H1 (cell line): Measurements from ENCODE around the gene ABCB11. TPM values are rescaled to one million over a fixed set of nuclear protein-coding genes. Genes with fewer than 3 reads are reported as not detected.

Source experiments
- CTCF ChIA-PET: fragments of 300-600 bp; sonication (Branson Sonifier 250); formaldehyde crosslinking; loops from one replicate; lab custom pipeline; 2021; ENCODE audit not compliant: partially characterized antibody; lab: Charles Lee
- POLR2A ChIA-PET: fragments of 300-600 bp; sonication (Branson Sonifier 250); formaldehyde crosslinking; loops from one replicate; lab custom pipeline; 2021; ENCODE audit warnings: inconsistent platforms; ENCODE audit not compliant: partially characterized antibody; lab: Charles Lee
- DNase-seq, 2 experiments: peaks; one replicate each; pipeline versions ENCODE4 v3.0.0 to v3.0.0-alpha.2; 2010 to 2022; ENCODE audit warnings: low spot score in 2 of 2, low read depth in 1 of 2, mixed read lengths in 1 of 2
- FAIRE-seq: peaks from 2 replicates; lab custom pipeline; 2011; peaks lifted over from hg19 to GRCh38; lab: Jason Lieb, UNC
- H2AFZ ChIP-seq: 2 replicates; pipeline ENCODE4 v1.8.1; 2012; ENCODE audit warnings: low read length, inconsistent platforms
- H2AK5ac ChIP-seq: 2 replicates; pipeline ENCODE4 v1.6.1; 2013; ENCODE audit warnings: low read depth, low read length
- H2BK120ac ChIP-seq: replicated peaks from 2 replicates; pipeline ENCODE3; 2013; ENCODE audit warnings: low read depth, low read length, inconsistent platforms
- H2BK12ac ChIP-seq: 2 replicates; pipeline ENCODE4 v1.6.1; 2013; ENCODE audit warnings: low read depth, low read length
- H2BK15ac ChIP-seq: 2 replicates; pipeline ENCODE4 v1.6.1; 2013; ENCODE audit warnings: low read length
- H2BK20ac ChIP-seq: 2 replicates; pipeline ENCODE4 v1.6.1; 2013; ENCODE audit warnings: low read length
- H2BK5ac ChIP-seq: 2 replicates; pipeline ENCODE4 v1.6.1; 2013; ENCODE audit warnings: low read depth, low read length
- H3K14ac ChIP-seq: 2 replicates; pipeline ENCODE4 v1.6.1; 2013; ENCODE audit warnings: inconsistent platforms; ENCODE audit not compliant: insufficient read length
- H3K18ac ChIP-seq: 2 replicates; pipeline ENCODE4 v1.6.1; 2013; ENCODE audit warnings: low read length; ENCODE audit errors: extremely low read depth
- H3K23ac ChIP-seq: 2 replicates; pipeline ENCODE4 v1.6.1; 2013; ENCODE audit warnings: inconsistent platforms; ENCODE audit not compliant: insufficient read length
- H3K23me2 ChIP-seq: 2 replicates; pipeline ENCODE4 v1.6.1; 2013; ENCODE audit warnings: low read depth, low read length
- H3K27ac ChIP-seq: 2 replicates; pipeline ENCODE4 v1.6.1; 2011; ENCODE audit warnings: low read depth, low read length, inconsistent platforms
- H3K27me3 ChIP-seq, 4 experiments: replicated peaks in 1 of 4; 1 replicate in 1 of 4; 2 replicates in 3 of 4; pipeline versions ENCODE4 v1.6.1 to v1.8.1; 2011 to 2013; ENCODE audit warnings: low read length in 3 of 4, mild to moderate bottlenecking in 3 of 4, inconsistent platforms in 2 of 4, mixed read lengths in 2 of 4, moderate library complexity in 1 of 4; ENCODE audit not compliant: control insufficient read depth in 3 of 4, insufficient read depth in 3 of 4; ENCODE audit errors: extremely low read depth in 1 of 4
- H3K36me3 ChIP-seq, 4 experiments: 2 replicates each; pipeline versions ENCODE4 v1.6.1 to v1.8.1; 2011 to 2013; ENCODE audit warnings: mild to moderate bottlenecking in 4 of 4, low read length in 3 of 4, moderate library complexity in 2 of 4, control low read depth in 1 of 4, inconsistent platforms in 1 of 4; ENCODE audit not compliant: insufficient read depth in 4 of 4, control insufficient read depth in 2 of 4
- H3K4ac ChIP-seq: replicated peaks from 2 replicates; pipeline ENCODE3; 2013; ENCODE audit warnings: low read length, low read depth, mixed read lengths, inconsistent platforms; ENCODE audit not compliant: insufficient read length
- H3K4me1 ChIP-seq, 4 experiments: replicated peaks in 1 of 4; 1 replicate in 1 of 4; 2 replicates in 3 of 4; pipeline versions ENCODE4 v1.6.1 to v1.8.1; 2011 to 2013; ENCODE audit warnings: low read length in 3 of 4, inconsistent platforms in 2 of 4, mixed read lengths in 1 of 4; ENCODE audit not compliant: insufficient read depth in 4 of 4, control insufficient read depth in 3 of 4
- H3K4me2 ChIP-seq, 2 experiments: 2 replicates each; pipeline versions ENCODE4 v1.6.1 to v1.8.1; 2011 to 2013; ENCODE audit warnings: low read depth in 2 of 2, low read length in 2 of 2, control low read depth in 1 of 2, inconsistent platforms in 1 of 2, mild to moderate bottlenecking in 1 of 2; ENCODE audit not compliant: insufficient read depth in 1 of 2
- H3K4me3 ChIP-seq, 4 experiments: fragments of 200-600, 300-600 bp in 1 of 4; sonication (generic), shearing (Covaris generic), sonication (Bioruptor Twin) in 1 of 4; 2 replicates each; pipeline versions ENCODE4 v1.5.1 to v1.8.1; 2011 to 2016; ENCODE audit warnings: low read length in 4 of 4, low read depth in 3 of 4, control low read depth in 2 of 4, inconsistent platforms in 2 of 4, mild to moderate bottlenecking in 2 of 4, mixed read lengths in 1 of 4, moderate library complexity in 1 of 4; ENCODE audit not compliant: insufficient read depth in 2 of 4; ENCODE audit errors: extremely low read depth in 1 of 4
- H3K56ac ChIP-seq: replicated peaks from 2 replicates; pipeline ENCODE3; 2013; ENCODE audit warnings: low read depth, mild to moderate bottlenecking, mixed read lengths, low read length, inconsistent platforms; ENCODE audit not compliant: insufficient read length
- H3K79me1 ChIP-seq: 2 replicates; pipeline ENCODE4 v1.6.1; 2013; ENCODE audit warnings: low read depth, low read length, control low read depth
- H3K79me2 ChIP-seq, 2 experiments: 2 replicates each; pipeline versions ENCODE4 v1.6.1 to v1.8.1; 2012 to 2013; ENCODE audit warnings: low read length in 2 of 2, mild to moderate bottlenecking in 2 of 2, inconsistent platforms in 1 of 2; ENCODE audit not compliant: insufficient read depth in 2 of 2, control insufficient read depth in 1 of 2
- H3K9ac ChIP-seq, 4 experiments: replicated peaks in 1 of 4; 1 replicate in 1 of 4; 2 replicates in 3 of 4; pipeline versions ENCODE4 v1.6.1 to v1.8.1; 2011 to 2013; ENCODE audit warnings: low read depth in 3 of 4, low read length in 3 of 4, control low read depth in 2 of 4, mild to moderate bottlenecking in 2 of 4, moderate library complexity in 2 of 4, inconsistent platforms in 1 of 4; ENCODE audit errors: extremely low read depth in 1 of 4
- H3K9me3 ChIP-seq, 2 experiments: 2 replicates each; pipeline versions ENCODE4 v1.6.1 to v1.8.1; 2012 to 2013; ENCODE audit warnings: mild to moderate bottlenecking in 2 of 2, moderate library complexity in 2 of 2, control low read depth in 1 of 2, inconsistent platforms in 1 of 2, low read depth in 1 of 2, low read length in 1 of 2, mixed read lengths in 1 of 2; ENCODE audit not compliant: insufficient read depth in 2 of 2
- H4K20me1 ChIP-seq, 2 experiments: replicated peaks in 1 of 2; 2 replicates each; pipeline versions ENCODE3 to v1.8.1; 2011 to 2013; ENCODE audit warnings: inconsistent platforms in 2 of 2, low read length in 2 of 2, mild to moderate bottlenecking in 1 of 2; ENCODE audit not compliant: insufficient read depth in 2 of 2, control insufficient read depth in 1 of 2
- H4K5ac ChIP-seq: 2 replicates; pipeline ENCODE4 v1.6.1; 2013; ENCODE audit warnings: low read length, low read depth, mixed read lengths, inconsistent platforms; ENCODE audit not compliant: insufficient read length
- H4K8ac ChIP-seq: 2 replicates; pipeline ENCODE4 v1.8.0; 2013; ENCODE audit warnings: mild to moderate bottlenecking, moderate library complexity, low read length, inconsistent platforms; ENCODE audit not compliant: insufficient read depth; ENCODE audit errors: extremely low read depth
- H4K91ac ChIP-seq: replicated peaks from 2 replicates; pipeline ENCODE3; 2013; ENCODE audit warnings: low read length, mixed read lengths, inconsistent platforms; ENCODE audit not compliant: insufficient read length
- JUN ChIP-seq: IDR thresholded peaks from 2 replicates; pipeline ENCODE4 v1.6.1; 2011; ENCODE audit warnings: low read depth, mild to moderate bottlenecking, improper control_type of control experiment, low read length
- NANOG ChIP-seq: IDR thresholded peaks from 2 replicates; pipeline ENCODE4 v1.6.1; 2011; ENCODE audit warnings: low read length, low read depth, mild to moderate bottlenecking, inconsistent platforms; ENCODE audit not compliant: insufficient read depth, poor library complexity, severe bottlenecking
- TCF12 ChIP-seq: IDR thresholded peaks from 2 replicates; pipeline ENCODE4 v1.6.1; 2011; ENCODE audit warnings: low read depth, mild to moderate bottlenecking, low read length
- YY1 ChIP-seq: IDR thresholded peaks from 2 replicates; pipeline ENCODE4 v1.6.1; 2011; ENCODE audit warnings: low read depth, mild to moderate bottlenecking, low read length
- WGBS, 2 experiments: shearing (Covaris generic) in 1 of 2; methylation state at CpG; one replicate each; pipeline versions ENCODE4 v1.1.6 to v1.1.7; 2013 to 2015; ENCODE audit warnings: low lambda C conversion rate in 2 of 2, mixed read lengths in 2 of 2, inconsistent platforms in 1 of 2, low coverage in 1 of 2, missing lambda C conversion rate in 1 of 2; ENCODE audit not compliant: insufficient replicate concordance in 2 of 2, insufficient coverage in 1 of 2, insufficient read length in 1 of 2; ENCODE audit errors: extremely low coverage in 1 of 2, missing lambda C conversion rate in 1 of 2; 5-methylcytosine and 5-hydroxymethylcytosine counted together
- polyA plus RNA-seq, 7 experiments: library from polyadenylated mRNA; depleted of rRNA in 3 of 7; stranded (reverse) in 5 of 7; unstranded in 2 of 7; fragments of >200 nt in 5 of 7; fragments of 200-250 nt in 2 of 7; gene quantifications; 1 replicate in 5 of 7; 2 replicates in 1 of 7; 4 replicates in 1 of 7; pipeline versions ENCODE4 v1.2.1 to v1.2.3, GENCODE V29; 2011 to 2013; ENCODE audit warnings: missing spikeins in 2 of 7, mixed read lengths in 2 of 7
- total RNA-seq: library from RNA; stranded (reverse); fragmentation: NEBNext Ultra II Directional; extraction: Animal tissue kit (Norgen Biotek cat#: 25700); gene quantifications from 2 replicates; pipeline ENCODE4 v1.2.1, GENCODE V29; 2021

Gene ABCB11
- total and polyA plus RNA-seq, 2 of the 8 experiments (the other 6 are each of a cell fraction or from before 2014, with no cell fraction given), result not detected

DNA sequence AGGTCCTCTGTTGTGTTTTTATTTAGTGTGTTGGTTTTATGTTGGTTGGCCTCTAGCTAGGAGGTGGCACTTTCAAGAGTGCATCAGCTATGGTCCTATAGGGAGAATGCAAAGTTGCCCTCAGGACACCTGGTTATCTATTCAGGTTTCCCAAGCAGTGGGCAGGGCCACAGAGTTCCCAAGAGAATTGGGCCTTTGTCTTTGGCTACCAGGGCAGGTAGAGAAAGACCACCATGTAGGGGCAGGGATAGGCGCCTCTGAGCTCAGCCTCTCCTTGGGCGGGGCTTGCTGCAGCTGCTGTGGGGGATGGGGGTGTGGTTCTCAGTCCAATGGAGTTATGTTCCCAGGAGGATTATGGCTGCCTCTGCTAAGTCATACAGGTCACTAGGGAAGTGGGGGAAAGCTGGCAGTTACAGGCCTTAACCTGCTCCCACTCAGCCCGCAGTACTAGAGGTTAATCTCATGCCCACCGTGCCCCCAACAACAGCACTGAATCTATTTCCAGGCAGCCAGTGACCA lies 26.0 kb downstream of the ABCB11 start:
- FAIRE-seq (no peak), DNase-seq (no peak)
- Histone ChIP-seq H4K20me1 (no peaks in the 10 kb centered on the region), H3K36me3 (no peaks in the 10 kb centered on the region), H3K4ac (no peak overlapping the region), H3K9ac (no peak overlapping the region), H2BK120ac (no peak overlapping the region), H2BK5ac (no peak overlapping the region), H3K79me2 (no peaks in the 10 kb centered on the region), H3K4me2 (no peak overlapping the region)
- POLR2A ChIA-PET, result no interaction called here
- TF ChIP-seq JUN (no peak), YY1 (peak; percentile 39; the same call in 1 of the 2 replicates), TCF12 (no peak), NANOG (no peak)
- TF ChIP-seq, all 59 proteins: peak for 1
- Histone ChIP-seq H3K9me3 (no peaks in the 10 kb centered on the region), H4K5ac (no peak overlapping the region), H3K23ac (no peak overlapping the region), H3K18ac (no peak overlapping the region), H3K27me3 (no peaks in the 10 kb centered on the region), H3K4me3 (no peak overlapping the region), H4K91ac (no peak overlapping the region), H3K4me1 (peaks cover 0 to 4% (median 3%) of the 10 kb centered on the region in 4 experiments; a peak in 1 of 7 replicates), H3K23me2 (no peaks in the 10 kb centered on the region), H4K8ac (no peak overlapping the region), H3K27ac (no peak overlapping the region), H3K56ac (no peak overlapping the region), H2BK12ac (no peak overlapping the region), H2BK15ac (no peak overlapping the region), H2BK20ac (no peak overlapping the region), H3K79me1 (no peaks in the 10 kb centered on the region), H2AK5ac (no peak overlapping the region), H2AFZ (0 out of 2 replicates have a peak overlapping the region, but pooled peaks have one; percentile 33), H3K14ac (no peak overlapping the region)
- 91% methylated on average over 4 of the region's 4 CpGs; no CpG with 5 or more reads in 1 of the 2 experiments for WGBS, 2 experiments
- CTCF ChIA-PET, result interaction anchor here (1.0 to 1.3 kb wide), 2 partner anchors 9 to 926 kb away, joined by 3 read pairs; no protein-coding TSS in a partner anchor
